Measurements from ENCODE around the gene BSCL2.
A peak's percentile ranks its signal among the peaks of the same experiment; 100 is the strongest.
"Not testable (repeated sequence)": the region's sequence is repeated elsewhere in the genome, so short reads cannot be mapped to it uniquely, and the experiment has no call there.

BSCL2 gene

GRCh38 chr11:62665075-62665598, 42.1 kb downstream of the BSCL2 start, which contains the start of the genes C11orf98 and CSKMT:
C11orf98 (minus strand) TSS chr11:62665210; CDS start chr11:62665169, 41 bp downstream.
CSKMT (plus strand) TSS chr11:62665312; CDS start chr11:62665880, 568 bp downstream.
- DNase-seq (ENCODE audit: extremely low read depth in 1 of 2, low read depth in 1 of 2), result peak; percentile 92 to 93

DNA sequence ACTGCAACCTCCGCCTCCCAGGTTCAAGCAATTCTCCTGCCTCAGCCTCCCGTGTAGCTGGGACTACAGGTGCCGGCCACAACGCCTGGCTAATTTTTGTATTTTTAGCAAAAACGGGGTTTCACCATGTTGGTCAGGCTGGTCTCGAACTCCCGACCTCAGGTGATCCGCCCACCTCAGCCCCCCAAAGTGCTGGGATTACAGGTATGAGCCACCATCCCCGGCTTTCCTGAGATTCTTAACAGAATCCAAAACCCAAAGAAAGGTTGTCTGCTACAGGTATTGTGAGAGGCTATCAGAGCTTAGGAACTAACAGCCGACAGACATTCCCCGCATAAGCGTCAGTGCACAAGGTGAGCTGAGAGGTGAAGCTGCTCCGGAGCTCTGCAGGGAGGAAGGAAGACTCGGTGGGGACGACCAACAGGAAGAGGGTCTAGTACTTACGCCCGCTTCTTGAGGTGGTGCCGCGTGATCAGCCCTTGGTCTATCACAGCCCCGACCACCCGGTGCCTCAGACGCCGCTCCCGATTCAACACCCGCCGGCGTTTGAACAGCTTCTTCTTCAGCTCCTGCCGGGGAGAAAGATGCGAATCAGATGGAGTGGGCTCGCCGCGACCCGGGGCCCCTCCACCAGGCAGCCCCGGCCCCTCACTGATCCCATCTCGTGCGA, 42.7 kb downstream of the BSCL2 start:
- peak in 1 of 2 donors; percentile 44 for DNase-seq (ENCODE audit: extremely low read depth in 1 of 2, low read depth in 1 of 2)

DNA sequence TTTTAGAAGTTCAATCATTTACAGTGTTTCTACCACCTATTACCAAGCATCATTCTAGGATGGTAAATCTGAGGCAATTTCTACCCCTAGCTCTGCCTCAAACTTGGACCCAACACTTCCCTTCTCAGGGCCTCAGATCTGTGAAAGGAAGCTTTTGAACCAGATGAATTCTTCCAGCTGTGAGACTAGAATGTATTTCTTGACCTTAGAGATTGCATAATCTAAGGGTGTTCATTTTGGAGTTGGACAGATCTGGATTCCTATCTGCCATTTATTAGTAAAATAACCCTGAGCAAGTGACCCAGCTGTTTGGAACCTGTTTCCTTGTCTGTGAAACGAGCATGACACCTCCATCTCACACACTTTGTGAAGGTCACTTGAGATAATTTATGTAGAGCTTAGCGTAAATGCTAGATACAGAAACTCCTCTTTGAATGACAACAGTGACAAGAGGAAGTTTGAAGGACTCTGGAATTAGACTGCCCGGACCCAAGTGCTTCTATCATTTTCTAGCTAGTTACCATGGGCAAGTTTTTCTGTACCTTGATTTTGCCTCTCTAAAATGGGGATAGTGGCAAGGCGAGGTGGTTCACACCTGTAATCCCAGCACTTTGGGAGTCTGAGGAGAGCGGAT, 50.3 kb downstream of the BSCL2 start:
- DNase-seq (ENCODE audit: extremely low read depth in 1 of 2, low read depth in 1 of 2), result no peak

GRCh38 chr11:62654297-62654696, 52.9 kb downstream of the BSCL2 start:
- DNase-seq (ENCODE audit: extremely low read depth in 1 of 2, low read depth in 1 of 2), result no peak

- no peak for DNase-seq (ENCODE audit: extremely low read depth in 1 of 2, low read depth in 1 of 2)
These were observed 54.8 kb downstream of the BSCL2 start for GRCh38 chr11:62652161-62653006.

DNA sequence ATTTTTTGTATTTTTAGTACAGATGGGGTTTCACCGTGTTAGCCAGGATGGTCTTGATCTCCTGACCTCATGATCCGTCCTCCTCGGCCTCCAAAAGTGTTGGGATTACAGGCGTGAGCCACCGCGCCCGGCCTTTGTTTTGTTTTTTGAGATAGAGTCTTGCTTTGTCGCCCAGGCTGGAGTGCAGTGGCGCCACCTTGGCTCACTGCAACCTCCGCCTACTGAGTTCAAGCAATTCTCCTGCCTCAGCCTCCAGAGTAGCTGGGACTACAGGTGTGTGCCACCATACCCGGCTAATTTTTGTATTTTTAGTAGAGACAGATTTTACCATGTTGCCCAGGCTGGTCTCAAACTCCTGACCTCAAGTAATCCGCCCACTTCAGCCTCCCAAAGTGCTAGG, 56.9 kb downstream of the BSCL2 start:
- DNase-seq (ENCODE audit: extremely low read depth in 1 of 2, low read depth in 1 of 2), result not testable (repeated sequence)

- no peak for DNase-seq (ENCODE audit: extremely low read depth in 1 of 2, low read depth in 1 of 2)
These were observed 57.7 kb downstream of the BSCL2 start for GRCh38 chr11:62649486-62649885.

DNA sequence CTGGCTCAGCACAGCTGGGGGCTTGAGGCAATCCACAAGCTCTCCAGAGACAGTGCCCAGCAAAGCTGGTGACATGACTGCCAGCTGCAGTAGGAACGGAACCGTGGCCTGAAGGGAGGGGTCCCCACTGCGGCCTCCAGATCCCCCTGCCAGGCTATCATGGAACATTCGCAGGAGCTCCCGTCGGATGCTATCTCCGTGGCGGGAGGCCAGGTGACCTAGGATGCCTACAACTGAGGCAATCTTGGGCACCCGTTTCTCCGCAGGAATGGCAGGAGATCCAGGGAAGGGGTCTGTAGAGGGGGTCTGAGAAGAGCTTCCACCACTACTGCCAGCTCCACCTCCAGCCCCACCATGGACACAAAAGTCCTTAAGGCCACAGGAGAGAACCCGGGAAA, 58.3 kb downstream of the BSCL2 start:
- no peak for DNase-seq (ENCODE audit: extremely low read depth in 1 of 2, low read depth in 1 of 2)

GRCh38 chr11:62648185-62648966, 58.8 kb downstream of the BSCL2 start:
- no peak for DNase-seq (ENCODE audit: extremely low read depth in 1 of 2, low read depth in 1 of 2)

GRCh38 chr11:62647609-62648005, 59.6 kb downstream of the BSCL2 start:
- DNase-seq (ENCODE audit: extremely low read depth in 1 of 2, low read depth in 1 of 2), result no peak

DNA sequence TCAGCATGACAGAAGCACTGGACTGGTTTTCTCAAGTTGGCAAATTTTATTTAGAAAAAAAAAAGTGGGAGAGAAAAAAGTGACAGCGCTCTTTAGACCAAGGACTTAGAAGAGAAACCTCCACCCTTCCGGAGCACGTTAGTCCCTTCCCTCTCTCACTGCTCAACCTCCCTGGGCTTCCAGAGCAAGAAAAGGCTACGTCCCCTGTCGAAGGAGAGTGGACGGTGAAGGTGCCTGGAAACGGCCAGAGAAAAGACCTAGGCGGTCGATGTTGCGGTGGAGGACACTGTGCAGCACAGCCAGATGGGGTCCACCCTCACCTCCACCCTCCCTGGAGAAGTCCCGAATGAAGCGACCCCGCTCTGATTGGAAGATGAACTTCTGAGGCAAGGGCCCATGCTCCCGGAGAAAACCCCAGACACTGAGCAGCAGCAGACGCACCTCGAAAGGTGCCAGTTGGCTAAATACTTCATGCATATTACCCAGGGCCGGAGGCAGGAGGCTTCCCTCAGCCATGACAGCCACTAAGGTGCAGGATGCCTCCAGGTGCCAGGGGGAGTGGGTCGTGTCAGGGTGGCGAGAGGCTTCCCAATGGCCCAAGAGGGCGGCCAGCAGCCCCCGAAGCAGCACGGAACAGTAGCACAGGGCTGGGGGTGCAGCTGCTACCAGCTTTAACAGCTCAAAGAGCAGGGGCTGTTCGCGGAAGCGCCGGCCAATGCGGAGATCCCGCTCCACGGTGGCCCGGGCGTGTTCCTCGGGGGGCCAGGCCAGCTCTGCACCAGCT, 60.2 kb downstream of the BSCL2 start:
- no peak for DNase-seq (ENCODE audit: extremely low read depth in 1 of 2, low read depth in 1 of 2)

- peak; percentile 99 for DNase-seq (ENCODE audit: extremely low read depth in 1 of 2, low read depth in 1 of 2)
These were observed 61.0 kb downstream of the BSCL2 start, which contains the start of gene GANAB for GRCh38 chr11:62645946-62646824. GANAB (minus strand) TSS chr11:62646613; CDS start chr11:62646599, 14 bp downstream.

GRCh38 chr11:62645671-62645945, 61.6 kb downstream of the BSCL2 start:
- no peak for DNase-seq (ENCODE audit: extremely low read depth in 1 of 2, low read depth in 1 of 2)

- DNase-seq (ENCODE audit: extremely low read depth in 1 of 2, low read depth in 1 of 2), result no peak
These were observed 63.0 kb downstream of the BSCL2 start for GRCh38 chr11:62644220-62644619.

All from stimulated activated CD8-positive, alpha-beta memory T cell treated with anti-CD3 and anti-CD28 coated beads, Interleukin-7, amount 100 ng/mL, for 48 hours (primary cell).